D721Med (cell line): Measurements from ENCODE around the gene MAN1A2.

Experiments used
- DNase-seq: peaks from one replicate; pipeline ENCODE4 v3.0.0; 2011; ENCODE audit warnings: low spot score; ENCODE audit not compliant: insufficient read length
- FAIRE-seq: peaks from 2 replicates; lab custom pipeline; 2011; peaks lifted over from hg19 to GRCh38; lab: Jason Lieb, UNC
- CTCF ChIP-seq: IDR thresholded peaks from 2 replicates; pipeline ENCODE4 v1.5.1; 2012; ENCODE audit warnings: mild to moderate bottlenecking, control low read depth; ENCODE audit not compliant: insufficient read depth; ENCODE audit errors: missing control alignments

The MAN1A2 gene

GRCh38 chr1:117541003-117541402, 173.8 kb downstream of the MAN1A2 start:
- TF ChIP-seq CTCF, result no peak
- FAIRE-seq (no peak), DNase-seq (no peak)

- DNase-seq, result no peak
- TF ChIP-seq CTCF, result no peak
- FAIRE-seq, result no peak
Measured at GRCh38 chr1:117541585-117541984, 174.3 kb downstream of the MAN1A2 start.

GRCh38 chr1:117544509-117545109, 177.4 kb downstream of the MAN1A2 start:
- DNase-seq (no peak), FAIRE-seq (no peak)
- no peak for TF ChIP-seq CTCF

GRCh38 chr1:117546467-117546866, 179.2 kb downstream of the MAN1A2 start:
- FAIRE-seq, result no peak
- TF ChIP-seq CTCF, result no peak
- DNase-seq, result no peak

GRCh38 chr1:117553471-117553870, 186.2 kb downstream of the MAN1A2 start:
- no peak for FAIRE-seq
- no peak for DNase-seq

GRCh38 chr1:117555806-117556205, 188.6 kb downstream of the MAN1A2 start:
- no peak for TF ChIP-seq CTCF
- DNase-seq (no peak), FAIRE-seq (no peak)

More at GRCh38 chr1:117553471-117553870, 186.2 kb downstream of the MAN1A2 start:
- no peak for TF ChIP-seq CTCF

- DNase-seq, result no peak
- no peak for TF ChIP-seq CTCF
- FAIRE-seq, result no peak
Measured at GRCh38 chr1:117556341-117556740, 189.1 kb downstream of the MAN1A2 start.
